ENCODE results near the gene KCNMB1. TPM values are rescaled to one million over a fixed set of nuclear protein-coding genes. Genes with fewer than 3 reads are reported as not detected.
A peak's percentile ranks its signal among the peaks of the same experiment; 100 is the strongest.

The KCNMB1 gene
- total RNA-seq, 2 donors from 2014 or later: 0.42 to 0.44 TPM

DNA sequence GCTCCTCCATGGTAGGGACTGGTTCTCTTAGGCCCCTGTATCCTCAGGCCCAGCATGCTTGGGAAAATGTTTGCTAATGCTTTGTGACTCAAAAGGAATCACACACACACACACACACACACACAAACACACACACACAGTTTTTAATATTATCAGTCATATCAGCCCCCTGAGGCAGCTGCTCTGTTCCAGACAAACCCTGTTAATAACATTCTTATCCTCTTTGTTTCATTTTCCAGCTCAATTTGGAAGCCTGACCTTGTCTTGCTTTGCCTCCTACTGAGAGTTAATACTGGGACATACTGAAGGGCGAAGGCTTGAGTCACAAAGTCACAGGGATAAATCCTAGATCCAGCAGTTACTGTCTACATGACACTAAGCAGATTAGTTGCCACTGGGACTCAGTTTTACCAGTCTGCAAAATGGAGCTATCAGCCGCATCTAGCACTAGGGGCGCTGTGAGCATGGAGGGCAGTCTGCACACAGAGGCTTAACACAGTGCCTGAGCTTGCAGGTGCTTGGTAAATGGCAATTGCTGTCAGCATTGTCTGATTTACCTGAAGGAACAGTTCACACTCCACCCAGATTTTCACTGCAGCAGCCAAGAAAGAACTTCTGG is 37.1 kb upstream of the KCNMB1 start:
- no peaks in the 10 kb centered on the region for H3K36me3 Mint-ChIP-seq (ENCODE audit: low read depth)
- no peaks in the 10 kb centered on the region for H3K9me3 ChIP-seq (ENCODE audit: control insufficient read depth, low read length, poor library complexity, severe bottlenecking)
- DNase-seq (no peak), ATAC-seq (no peak)
- H3K27ac Mint-ChIP-seq: no peak overlapping the region
- H3K4me3 Mint-ChIP-seq: no peak overlapping the region
- H3K4me1 Mint-ChIP-seq: peaks cover 2% of the 10 kb centered on the region
- peaks cover 59% of the 10 kb centered on the region for H3K27me3 Mint-ChIP-seq

DNA sequence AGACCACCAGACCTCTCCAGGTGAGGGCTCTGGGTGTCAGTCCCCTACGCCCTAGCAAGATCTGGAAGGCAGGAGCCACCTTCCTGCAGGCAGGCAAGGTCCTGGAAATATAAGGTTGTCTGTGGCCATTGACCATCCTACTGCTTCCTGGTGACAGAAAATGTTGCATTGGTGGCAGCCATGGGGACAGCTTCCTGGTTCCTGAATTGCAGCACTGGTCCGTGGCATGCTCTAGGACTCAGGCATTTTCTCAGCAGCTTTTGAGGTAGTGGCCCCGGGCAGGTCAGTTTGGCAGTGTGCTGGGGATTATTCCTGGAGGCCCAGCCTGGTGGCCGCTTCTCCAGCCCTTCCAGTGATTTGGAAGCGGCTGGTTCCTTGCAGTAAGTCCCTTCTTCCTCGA is 36.6 kb upstream of the KCNMB1 start:
- no peak for DNase-seq
- no peaks in the 10 kb centered on the region for H3K36me3 Mint-ChIP-seq (ENCODE audit: low read depth)
- H3K9me3 ChIP-seq (ENCODE audit: control insufficient read depth, low read length, poor library complexity, severe bottlenecking): no peaks in the 10 kb centered on the region
- peaks cover 56% of the 10 kb centered on the region for H3K27me3 Mint-ChIP-seq
- H3K4me3 Mint-ChIP-seq: no peak overlapping the region
- ATAC-seq: no peak
- no peak overlapping the region for H3K27ac Mint-ChIP-seq
- H3K4me1 Mint-ChIP-seq: peaks cover 5% of the 10 kb centered on the region

DNA sequence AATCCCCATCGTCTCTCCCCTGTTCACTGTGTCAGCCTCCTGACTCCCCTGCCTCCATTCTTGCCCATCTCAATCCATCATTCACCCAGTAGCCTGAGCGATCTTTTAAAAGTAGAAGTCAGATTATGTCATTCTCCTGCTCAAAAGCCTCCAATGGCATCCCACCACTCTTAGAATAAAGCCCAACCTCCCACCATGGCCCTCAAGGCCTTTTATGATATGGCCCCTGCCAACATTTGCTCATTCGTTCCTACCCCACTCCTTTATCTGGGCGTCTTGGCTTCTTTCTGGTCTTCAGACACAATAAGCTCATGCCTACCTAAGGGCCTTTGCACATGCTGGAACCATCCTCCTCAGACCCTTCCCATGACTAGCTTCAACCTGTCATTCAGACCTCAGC is 35.5 kb upstream of the KCNMB1 start:
- Mint-ChIP-seq H3K27me3 (peaks cover 48% of the 10 kb centered on the region), H3K27ac (no peak overlapping the region), H3K36me3 (ENCODE audit: low read depth) (no peaks in the 10 kb centered on the region), H3K4me1 (peaks cover 6% of the 10 kb centered on the region), H3K4me3 (no peak overlapping the region)
- DNase-seq: no peak
- no peak for ATAC-seq
- no peaks in the 10 kb centered on the region for H3K9me3 ChIP-seq (ENCODE audit: control insufficient read depth, low read length, poor library complexity, severe bottlenecking)

DNA sequence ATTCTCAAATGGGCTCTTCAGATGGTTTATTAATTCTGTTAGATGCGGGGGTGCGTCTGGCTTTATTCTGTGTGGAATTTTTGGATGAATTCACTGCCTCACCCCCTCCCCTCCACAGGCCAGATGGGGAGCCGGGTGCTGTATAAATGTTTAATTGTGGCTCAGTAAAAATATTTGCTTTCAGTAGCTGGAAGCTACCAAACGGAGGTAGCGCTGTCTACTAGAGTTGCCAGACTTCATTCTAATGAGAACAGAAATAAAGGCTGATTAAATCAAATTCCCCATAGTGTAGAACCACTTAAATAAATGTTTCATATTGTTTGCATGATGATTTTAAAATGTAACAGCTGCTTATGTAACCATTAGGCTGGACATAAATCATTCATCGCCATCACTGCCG is 34.5 kb upstream of the KCNMB1 start:
- Mint-ChIP-seq H3K4me1 (peaks cover 6% of the 10 kb centered on the region), H3K4me3 (no peak overlapping the region), H3K27me3 (peaks cover 45% of the 10 kb centered on the region)

GRCh38 chr5:170421826-170422225 is 32.7 kb upstream of the KCNMB1 start:
- H3K4me3 Mint-ChIP-seq: no peak overlapping the region
- peaks cover 11% of the 10 kb centered on the region for H3K4me1 Mint-ChIP-seq
- peaks cover 30% of the 10 kb centered on the region for H3K27me3 Mint-ChIP-seq
- ATAC-seq (no peak), DNase-seq (no peak)
- H3K36me3 Mint-ChIP-seq (ENCODE audit: low read depth): peaks cover 4% of the 10 kb centered on the region
- H3K9me3 ChIP-seq (ENCODE audit: control insufficient read depth, low read length, poor library complexity, severe bottlenecking): no peaks in the 10 kb centered on the region
- H3K27ac Mint-ChIP-seq: no peak overlapping the region

More for the DNA sequence above, 34.5 kb upstream of the KCNMB1 start:
- Mint-ChIP-seq H3K36me3 (ENCODE audit: low read depth) (peaks cover 2% of the 10 kb centered on the region), H3K27ac (no peak overlapping the region)
- DNase-seq (no peak), ATAC-seq (no peak)
- H3K9me3 ChIP-seq (ENCODE audit: control insufficient read depth, low read length, poor library complexity, severe bottlenecking): no peaks in the 10 kb centered on the region

DNA sequence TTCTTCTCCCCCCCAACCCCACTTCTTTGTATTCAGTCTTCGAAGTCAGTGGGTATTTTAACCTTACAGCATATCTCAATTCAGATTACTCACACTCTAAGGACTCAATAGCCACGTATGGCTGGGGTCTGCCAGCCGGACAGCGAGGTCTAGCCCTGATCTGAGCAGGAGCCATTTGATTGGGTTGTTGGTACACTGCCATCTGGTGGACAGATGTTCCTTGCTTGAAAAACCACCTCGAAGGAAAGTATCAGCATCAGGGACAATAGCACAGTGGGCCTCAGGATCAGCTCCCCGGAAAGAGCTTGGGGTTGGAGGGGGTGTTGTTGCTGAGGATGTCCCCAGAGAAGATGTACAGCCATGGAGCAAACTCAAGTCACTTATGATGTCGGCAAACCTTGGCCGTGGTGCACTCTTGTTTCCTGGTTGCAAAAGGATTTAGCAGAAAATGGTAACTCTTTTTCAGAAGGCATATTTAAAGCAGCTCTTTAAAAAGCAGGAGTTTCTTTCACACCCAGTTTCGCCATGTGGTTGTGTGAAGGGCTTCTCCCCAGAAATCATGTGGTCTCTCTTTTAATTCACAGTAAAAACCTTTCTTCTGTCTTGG is 31.7 kb upstream of the KCNMB1 start:
- peak in 2 of 3 donors; percentile 16 to 36 for DNase-seq
- no peak overlapping the region for H3K27ac Mint-ChIP-seq

DNA sequence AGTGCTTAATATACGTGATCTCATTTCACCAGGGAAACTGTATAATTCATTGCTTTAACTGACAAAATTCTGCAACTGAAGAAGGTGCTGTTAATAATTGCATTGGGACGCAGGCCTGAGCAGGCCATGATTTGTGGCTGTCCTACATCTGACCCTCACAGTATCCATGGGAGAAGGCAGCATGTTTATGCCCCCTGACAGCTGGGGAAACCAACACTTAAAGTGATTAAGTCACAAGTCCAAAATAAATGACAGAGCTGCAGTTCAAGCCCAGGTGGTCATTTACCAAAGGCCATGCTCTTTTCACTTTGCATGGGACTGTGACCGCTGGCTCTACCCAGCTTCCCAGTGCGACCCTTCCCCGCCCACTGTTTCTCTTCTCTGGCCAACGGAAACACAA is 30.5 kb upstream of the KCNMB1 start:
- H3K4me3 Mint-ChIP-seq: no peak overlapping the region
- H3K4me1 Mint-ChIP-seq: peaks cover 19% of the 10 kb centered on the region
- no peaks in the 10 kb centered on the region for H3K9me3 ChIP-seq (ENCODE audit: control insufficient read depth, low read length, poor library complexity, severe bottlenecking)
- H3K27ac Mint-ChIP-seq: no peak overlapping the region
- peaks cover 26% of the 10 kb centered on the region for H3K27me3 Mint-ChIP-seq
- DNase-seq (no peak), ATAC-seq (no peak)
- peaks cover 4% of the 10 kb centered on the region for H3K36me3 Mint-ChIP-seq (ENCODE audit: low read depth)

More for the DNA sequence above, 31.7 kb upstream of the KCNMB1 start:
- Mint-ChIP-seq H3K4me1 (peaks cover 12% of the 10 kb centered on the region), H3K27me3 (peaks cover 30% of the 10 kb centered on the region), H3K36me3 (ENCODE audit: low read depth) (peaks cover 4% of the 10 kb centered on the region), H3K4me3 (no peak overlapping the region)
- no peaks in the 10 kb centered on the region for H3K9me3 ChIP-seq (ENCODE audit: control insufficient read depth, low read length, poor library complexity, severe bottlenecking)
- peak; percentile 60 for ATAC-seq

GRCh38 chr5:170418736-170419135 is 29.6 kb upstream of the KCNMB1 start:
- Mint-ChIP-seq H3K36me3 (ENCODE audit: low read depth) (peaks cover 4% of the 10 kb centered on the region), H3K27ac (peak overlapping the region; percentile 65), H3K4me3 (peak overlapping the region; percentile 33), H3K4me1 (peaks cover 19% of the 10 kb centered on the region), H3K27me3 (peaks cover 19% of the 10 kb centered on the region)
- no peak for DNase-seq
- ATAC-seq: no peak
- no peaks in the 10 kb centered on the region for H3K9me3 ChIP-seq (ENCODE audit: control insufficient read depth, low read length, poor library complexity, severe bottlenecking)

GRCh38 chr5:170416526-170416925 is 27.4 kb upstream of the KCNMB1 start:
- ATAC-seq (no peak), DNase-seq (no peak)
- no peak overlapping the region for H3K4me3 Mint-ChIP-seq
- H3K4me1 Mint-ChIP-seq: peaks cover 23% of the 10 kb centered on the region
- peaks cover 4% of the 10 kb centered on the region for H3K36me3 Mint-ChIP-seq (ENCODE audit: low read depth)
- H3K27me3 Mint-ChIP-seq: peaks cover 6% of the 10 kb centered on the region
- no peaks in the 10 kb centered on the region for H3K9me3 ChIP-seq (ENCODE audit: control insufficient read depth, low read length, poor library complexity, severe bottlenecking)
- peak overlapping the region; percentile 59 for H3K27ac Mint-ChIP-seq

- H3K36me3 Mint-ChIP-seq (ENCODE audit: low read depth): peaks cover 4% of the 10 kb centered on the region
- H3K27me3 Mint-ChIP-seq: no peaks in the 10 kb centered on the region
- H3K27ac Mint-ChIP-seq: no peak overlapping the region
- no peak overlapping the region for H3K4me3 Mint-ChIP-seq
- no peak for ATAC-seq
- H3K9me3 ChIP-seq (ENCODE audit: control insufficient read depth, low read length, poor library complexity, severe bottlenecking): no peaks in the 10 kb centered on the region
- DNase-seq: no peak
- peaks cover 19% of the 10 kb centered on the region for H3K4me1 Mint-ChIP-seq
Observed at GRCh38 chr5:170414786-170415185, 25.6 kb upstream of the KCNMB1 start.

DNA sequence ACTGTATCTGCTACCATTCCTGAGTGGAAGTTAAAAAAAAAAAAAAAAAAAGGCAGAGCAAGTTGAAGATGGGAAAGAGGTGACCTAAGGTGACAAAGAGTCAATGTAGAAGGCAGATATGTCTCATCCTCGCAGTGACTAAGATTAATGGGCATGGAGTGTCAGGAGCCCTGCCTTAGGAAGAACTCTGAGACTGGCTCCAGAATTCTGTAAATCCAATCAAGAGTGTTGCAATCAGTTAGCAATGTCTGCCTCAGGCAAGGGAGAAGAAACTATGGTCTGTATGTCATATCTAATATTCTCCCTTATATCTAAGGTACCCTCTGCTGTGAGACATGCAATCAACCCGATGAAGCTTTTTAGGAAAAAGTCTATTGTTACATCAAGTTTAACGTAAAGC is 24.7 kb upstream of the KCNMB1 start:
- H3K9me3 ChIP-seq (ENCODE audit: control insufficient read depth, low read length, poor library complexity, severe bottlenecking): no peaks in the 10 kb centered on the region
- Mint-ChIP-seq H3K36me3 (ENCODE audit: low read depth) (peaks cover 4% of the 10 kb centered on the region), H3K27me3 (no peaks in the 10 kb centered on the region), H3K4me1 (peaks cover 19% of the 10 kb centered on the region), H3K4me3 (no peak overlapping the region), H3K27ac (no peak overlapping the region)
- DNase-seq: no peak
- no peak for ATAC-seq

DNA sequence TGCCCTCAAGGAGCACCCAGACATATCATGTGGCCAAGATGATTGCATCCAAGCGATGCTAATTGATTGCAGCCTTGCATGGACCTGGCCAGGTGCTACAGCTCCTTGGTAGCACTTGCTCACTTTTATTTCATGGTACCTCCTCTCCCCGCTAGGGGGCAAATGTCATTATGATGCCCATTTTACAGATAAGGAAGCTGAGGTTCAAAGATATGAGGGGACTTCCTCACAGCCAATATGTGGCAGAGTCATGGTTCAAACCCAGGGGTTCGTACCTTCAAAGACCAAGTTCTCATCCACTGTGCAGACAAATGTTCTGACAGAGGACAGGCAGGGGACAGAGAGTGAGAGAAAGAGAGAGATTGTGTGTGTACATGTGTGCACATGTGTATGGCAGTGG is 21.9 kb upstream of the KCNMB1 start:
- Mint-ChIP-seq H3K4me3 (no peak overlapping the region), H3K4me1 (peaks cover 11% of the 10 kb centered on the region), H3K27me3 (peaks cover 9% of the 10 kb centered on the region), H3K36me3 (ENCODE audit: low read depth) (no peaks in the 10 kb centered on the region), H3K27ac (peak overlapping the region; percentile 27)
- ATAC-seq (no peak), DNase-seq (no peak)
- no peaks in the 10 kb centered on the region for H3K9me3 ChIP-seq (ENCODE audit: control insufficient read depth, low read length, poor library complexity, severe bottlenecking)

DNA sequence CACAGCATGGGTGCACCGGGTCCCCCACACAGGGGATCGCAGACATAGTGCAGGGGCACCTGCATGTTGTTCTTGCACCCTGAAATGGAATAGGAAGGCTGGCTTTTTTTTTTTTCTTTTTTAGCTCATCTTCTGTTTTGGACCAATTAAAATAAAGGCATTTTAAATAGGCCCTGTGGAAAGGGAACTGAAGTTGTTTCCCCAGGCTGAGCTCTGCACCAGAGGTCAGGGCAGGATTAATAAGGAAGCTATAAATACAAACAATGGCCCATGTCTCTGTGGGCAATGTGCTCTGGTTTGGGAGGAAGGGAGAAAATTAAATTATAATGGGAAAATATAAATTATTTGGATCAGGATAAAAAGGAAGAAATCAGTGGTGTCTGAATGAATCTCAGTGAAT is 21.2 kb upstream of the KCNMB1 start:
- Mint-ChIP-seq H3K4me3 (no peak overlapping the region), H3K27ac (peak overlapping the region; percentile 27), H3K36me3 (ENCODE audit: low read depth) (no peaks in the 10 kb centered on the region), H3K27me3 (peaks cover 15% of the 10 kb centered on the region), H3K4me1 (peaks cover 7% of the 10 kb centered on the region)
- DNase-seq (no peak), ATAC-seq (no peak)
- no peaks in the 10 kb centered on the region for H3K9me3 ChIP-seq (ENCODE audit: control insufficient read depth, low read length, poor library complexity, severe bottlenecking)

Measured in T-helper 17 cell (primary cell).